NCI-H748 (cell line): ENCODE measurements around the gene SYCP2L.
"Not testable (repeated sequence)": the region's sequence is repeated elsewhere in the genome, so short reads cannot be mapped to it uniquely, and the experiment has no call there.

ENCODE experiments used
- DNase-seq: peaks from one replicate; lab custom pipeline; 2025; ENCODE audit not compliant: unreplicated experiment; lab: John Stamatoyannopoulos, UW

The SYCP2L gene

DNA sequence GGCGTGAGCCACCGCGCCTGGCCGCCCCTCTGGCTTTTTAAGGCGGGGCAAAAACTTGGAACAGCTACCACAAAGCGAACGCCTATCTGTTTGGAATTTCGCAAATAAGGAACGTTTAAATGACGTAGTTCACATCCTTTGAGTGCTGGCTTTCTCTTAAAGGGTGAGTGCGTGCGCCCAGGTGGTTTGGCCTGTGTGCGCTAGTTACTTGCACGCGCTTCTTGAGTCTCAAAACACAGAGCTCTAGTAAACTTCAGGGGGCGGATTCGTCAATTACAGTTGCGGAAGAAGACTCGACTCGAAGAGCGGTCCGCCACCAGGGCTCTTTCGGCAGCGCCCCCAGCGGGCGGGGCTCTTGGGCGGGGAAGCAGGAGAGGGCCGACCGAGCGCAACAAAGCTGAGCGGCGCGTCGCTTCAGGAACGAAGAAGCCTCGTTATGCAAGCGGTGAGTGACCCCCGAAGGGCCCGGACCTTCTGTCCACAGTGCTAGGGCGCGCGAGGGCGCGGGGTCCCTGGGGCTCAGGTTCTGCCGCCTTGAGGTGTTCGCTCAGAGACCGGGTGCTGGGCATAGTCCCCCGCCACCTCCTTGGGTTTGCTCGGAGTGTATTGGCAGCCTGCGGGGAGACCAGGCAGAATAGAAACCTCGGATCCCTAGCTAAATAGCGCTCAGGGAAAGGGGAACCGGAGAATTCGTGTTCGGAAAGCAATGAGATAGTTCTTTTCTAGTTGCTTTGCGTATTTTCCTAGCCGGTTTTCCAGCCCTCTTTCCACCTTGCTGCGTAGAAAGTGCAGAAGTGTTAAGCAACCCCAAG lies at the start of gene SYCP2L:
TSS of gene SYCP2L (plus strand) at position 362 of the 812 bp plus-strand sequence. CDS start at position 437, 75 bp downstream.
- peak; percentile 56 for DNase-seq

DNA sequence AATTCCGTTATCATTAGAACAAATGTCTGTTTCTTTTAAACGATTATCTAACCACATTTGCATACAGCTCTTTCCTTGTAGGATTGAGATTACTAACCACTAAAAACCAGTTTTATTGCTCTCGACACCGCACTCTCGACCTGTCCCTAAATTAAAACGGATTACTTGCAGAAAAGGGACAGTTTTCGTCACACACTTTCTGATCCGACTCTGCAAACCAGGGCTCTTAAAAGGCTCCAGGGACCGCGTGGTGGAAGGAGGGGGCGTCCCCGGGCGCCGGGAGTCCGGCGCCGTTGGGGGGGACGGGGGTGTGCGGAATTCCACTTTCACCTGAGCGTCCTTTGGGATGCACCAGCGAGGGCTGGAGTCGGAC lies 49.2 kb upstream of the SYCP2L start:
- DNase-seq: peak; percentile 76

GRCh38 chr6:10837995-10838793 lies 48.7 kb upstream of the SYCP2L start, which contains the start of gene MAK:
Gene MAK, minus strand, starts transcription at chr6:10838539. Its CDS starts 7,891 bp downstream, at chr6:10830648.
- peak; percentile 99 for DNase-seq

DNA sequence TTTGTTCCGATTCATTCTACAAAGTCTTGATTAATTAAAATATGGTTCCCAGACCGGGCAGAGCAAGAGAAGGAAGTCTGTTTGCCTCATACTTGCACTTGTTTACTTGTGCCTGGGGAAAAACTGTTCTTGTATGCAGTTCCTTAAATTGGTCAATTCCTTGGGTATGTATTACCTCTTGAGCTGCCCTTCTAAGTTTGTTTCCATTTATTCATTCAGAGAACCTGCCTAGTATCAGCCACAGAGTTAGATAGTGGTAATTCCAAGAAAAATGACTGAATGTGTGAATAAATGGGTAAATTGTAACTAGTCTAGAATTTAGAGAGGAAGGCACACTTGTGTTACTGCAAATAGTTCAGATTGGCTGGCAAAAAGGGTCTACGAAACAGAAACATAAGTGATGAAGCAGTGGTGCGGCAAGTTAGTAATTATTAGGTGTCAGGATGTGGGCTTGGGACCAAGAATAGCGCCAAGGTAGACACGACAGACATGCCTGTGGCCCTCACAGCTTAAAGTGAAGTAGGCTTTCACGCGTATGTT lies 48.0 kb upstream of the SYCP2L start:
- DNase-seq: peak; percentile 24

- DNase-seq: no peak
Measured at GRCh38 chr6:10843554-10843953, 43.3 kb upstream of the SYCP2L start.

DNA sequence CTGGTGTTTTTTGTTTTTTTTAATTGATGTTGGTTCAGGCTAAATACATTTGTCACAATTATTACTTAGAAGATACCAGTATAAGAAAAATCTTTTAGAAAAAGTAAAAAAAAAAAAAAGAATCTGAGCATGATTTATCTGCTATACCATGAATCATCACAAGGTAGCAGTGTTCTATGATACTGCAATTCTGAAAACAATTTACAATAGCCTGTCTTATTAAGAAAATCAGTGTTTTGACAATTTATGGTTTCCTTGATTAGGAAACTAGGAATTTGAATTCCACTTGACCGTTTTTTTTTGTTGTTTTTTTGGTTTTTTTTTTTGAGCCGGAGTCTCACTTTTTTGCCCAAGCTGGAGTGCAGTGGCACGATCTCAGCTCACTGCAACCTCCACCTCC lies 39.2 kb upstream of the SYCP2L start:
- no peak for DNase-seq

- DNase-seq: no peak
Measured at GRCh38 chr6:10849901-10850300, 37.0 kb upstream of the SYCP2L start.

DNA sequence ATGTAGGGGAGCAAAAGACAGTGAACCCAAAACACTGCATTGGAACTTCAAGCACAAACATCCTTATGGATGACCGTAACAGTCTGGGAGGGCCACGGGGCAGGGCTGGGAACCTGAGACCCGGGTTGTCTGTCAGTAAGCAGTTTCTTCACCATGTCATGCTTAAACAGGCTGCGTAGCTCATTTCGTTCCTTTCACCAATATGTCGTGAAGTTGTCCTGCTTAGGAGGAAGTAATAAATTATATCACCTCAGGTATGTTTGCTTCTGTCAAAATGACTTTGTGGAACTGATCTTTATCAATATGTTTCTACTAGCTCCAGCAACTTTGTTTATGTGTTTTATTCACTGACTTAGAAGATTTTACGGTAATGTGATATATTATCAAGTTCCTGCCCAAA lies 36.1 kb upstream of the SYCP2L start:
- no peak for DNase-seq

DNA sequence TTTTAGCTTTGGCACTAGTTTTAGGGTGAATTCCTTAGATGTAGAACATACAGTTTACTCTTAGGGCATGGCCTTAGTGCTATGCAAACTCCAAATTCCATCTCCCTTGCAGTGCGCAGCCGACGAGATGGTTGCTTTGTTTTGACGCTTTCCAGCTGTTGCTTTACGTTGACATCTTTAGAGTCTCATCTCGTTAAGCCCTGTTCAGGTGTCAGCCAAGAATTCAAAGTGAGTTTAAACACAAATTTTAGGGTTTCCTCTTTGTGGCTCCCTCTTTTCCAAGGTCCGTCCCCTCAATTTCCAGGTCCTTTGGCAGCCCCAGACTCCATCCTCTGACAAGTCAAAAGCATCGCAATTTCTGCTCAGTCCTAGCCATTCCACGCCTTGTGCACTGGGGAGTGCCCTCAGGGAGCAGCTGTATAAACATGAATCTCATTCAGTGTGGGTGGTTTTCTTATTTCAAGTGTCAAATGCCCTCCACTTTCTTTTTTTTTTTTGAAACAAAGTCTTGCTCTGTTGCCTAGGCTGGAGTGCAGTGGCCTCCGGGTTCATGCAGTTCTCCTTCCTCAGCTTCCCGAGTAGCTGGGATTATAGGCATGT lies 34.4 kb upstream of the SYCP2L start:
- peak; percentile 31 for DNase-seq

DNA sequence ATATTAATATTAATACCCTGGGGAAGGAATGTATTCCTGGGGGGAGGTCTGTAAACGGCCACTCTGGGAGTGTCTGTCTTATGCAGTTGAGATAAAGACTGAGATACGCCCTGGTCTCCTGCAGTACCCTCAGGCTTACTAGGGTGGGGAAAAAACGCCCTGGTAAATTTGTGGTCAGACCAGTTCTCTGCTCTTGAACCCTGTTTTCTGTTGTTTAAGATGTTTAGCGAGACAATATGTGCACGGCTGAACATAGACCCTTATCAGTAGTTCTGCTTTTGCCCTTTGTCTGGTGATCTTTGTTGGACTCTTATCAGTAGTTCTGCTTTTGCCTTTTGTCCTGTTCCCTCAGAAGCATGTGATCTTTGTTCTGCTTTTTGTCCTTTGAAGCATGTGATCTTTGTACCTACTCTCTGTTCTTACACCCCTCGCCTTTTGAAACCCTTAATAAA lies 33.0 kb upstream of the SYCP2L start:
- not testable (repeated sequence) for DNase-seq

GRCh38 chr6:10854922-10855632 lies 31.8 kb upstream of the SYCP2L start:
- DNase-seq: no peak

- no peak for DNase-seq
Measured at GRCh38 chr6:10857259-10857658, 29.6 kb upstream of the SYCP2L start.

DNA sequence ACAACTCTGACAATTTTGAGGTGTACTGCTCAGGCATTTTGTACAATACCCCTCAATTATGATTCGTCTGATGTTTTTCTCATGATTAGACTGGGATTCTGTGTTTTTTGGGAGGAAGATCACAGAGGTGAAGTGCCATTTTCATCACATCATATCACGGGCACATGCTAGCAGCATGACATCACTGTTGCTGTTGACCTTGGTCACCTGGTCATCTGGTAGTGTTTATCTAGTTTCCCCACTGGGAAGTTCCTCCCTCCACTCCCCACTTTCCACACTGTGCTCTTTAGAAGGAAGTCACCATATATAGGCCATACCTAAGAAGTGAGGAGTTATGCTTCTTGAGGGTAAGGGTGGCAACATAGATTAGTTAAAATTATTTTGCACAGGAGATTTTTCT lies 25.8 kb upstream of the SYCP2L start:
- no peak for DNase-seq

- no peak for DNase-seq
Measured at GRCh38 chr6:10862361-10862760, 24.5 kb upstream of the SYCP2L start.

GRCh38 chr6:10863031-10863430 lies 23.8 kb upstream of the SYCP2L start:
- not testable (repeated sequence) for DNase-seq

- DNase-seq: not testable (repeated sequence)
Measured at GRCh38 chr6:10866709-10867108, 20.1 kb upstream of the SYCP2L start.

DNA sequence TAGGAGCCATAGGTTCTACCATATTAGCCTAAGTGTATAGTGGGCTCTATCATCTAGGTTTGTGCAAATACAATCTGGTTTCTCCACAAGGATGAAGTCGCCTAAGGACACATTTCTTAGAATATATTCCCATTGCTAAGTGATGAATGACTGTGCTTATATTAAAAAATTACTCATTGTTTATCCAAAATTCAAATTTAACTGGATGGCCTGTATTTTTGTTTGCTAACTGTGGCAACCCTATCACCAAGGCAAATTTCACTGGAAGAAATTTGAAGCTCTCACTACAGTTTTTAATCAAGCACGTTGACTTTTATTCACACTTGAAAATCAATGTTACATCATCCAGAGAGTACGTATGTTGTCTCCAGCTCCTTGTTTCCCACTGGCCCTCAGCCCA lies 18.9 kb upstream of the SYCP2L start:
- DNase-seq: no peak

- DNase-seq: no peak
Measured at GRCh38 chr6:10873374-10873773, 13.5 kb upstream of the SYCP2L start.

- no peak for DNase-seq
Measured at GRCh38 chr6:10874207-10874606, 12.6 kb upstream of the SYCP2L start.

GRCh38 chr6:10875026-10875425 lies 11.8 kb upstream of the SYCP2L start:
- DNase-seq: no peak

DNA sequence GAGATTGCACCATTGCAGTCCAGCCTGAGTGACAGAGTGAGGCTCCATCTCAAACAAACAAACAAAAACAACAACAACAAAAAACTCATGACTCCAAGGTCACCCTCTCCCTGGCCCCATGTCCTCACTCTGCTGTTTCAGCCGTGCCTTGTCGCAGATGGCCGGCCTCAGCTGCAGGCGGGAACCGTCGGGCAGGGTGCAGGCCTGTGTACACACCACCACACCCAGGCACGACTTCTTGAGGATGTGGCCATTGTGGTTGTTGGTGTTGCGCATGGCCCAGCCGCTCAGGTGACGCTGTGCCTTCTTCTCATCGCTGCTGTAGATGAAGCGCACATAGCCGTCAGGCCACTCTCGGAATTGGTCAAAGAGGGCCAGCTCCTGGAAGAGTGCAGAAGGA lies 9.8 kb upstream of the SYCP2L start:
- no peak for DNase-seq
